ENCODE data around the gene HNRNPCL4.
"Not testable (repeated sequence)": the region's sequence is repeated elsewhere in the genome, so short reads cannot be mapped to it uniquely, and the experiment has no call there.

The HNRNPCL4 gene

DNA sequence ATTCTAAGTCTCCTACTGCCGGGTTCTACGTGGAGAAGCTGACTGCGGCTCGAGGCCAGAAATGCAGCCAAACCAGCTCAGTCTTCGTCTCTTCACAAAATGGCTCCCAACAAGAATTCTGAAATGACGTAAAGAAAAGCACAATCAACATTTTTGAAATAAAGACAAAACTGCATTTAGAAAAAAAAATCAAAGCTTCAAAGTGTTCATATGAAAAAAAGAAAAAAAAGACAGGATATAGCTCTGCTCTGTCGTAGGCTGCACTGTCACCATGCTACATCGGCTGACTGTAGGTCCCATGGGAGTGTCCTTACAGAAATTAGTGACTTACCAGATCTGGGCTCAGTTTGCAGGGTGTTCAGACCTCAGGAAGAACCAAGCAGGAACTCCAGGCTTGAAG is at the start of gene HNRNPCL4:
TSS of gene HNRNPCL4 (minus strand) at position 101 of the 400 bp plus-strand sequence. CDS start 164 bp downstream, outside the sequence.
- not testable (repeated sequence) for H3K4me1 Mint-ChIP-seq (ENCODE audit: low read depth); H3K27ac Mint-ChIP-seq; H3K27me3 Mint-ChIP-seq; H3K4me3 Mint-ChIP-seq; H3K36me3 Mint-ChIP-seq; H3K9me3 Mint-ChIP-seq (ENCODE audit: low read depth)

DNA sequence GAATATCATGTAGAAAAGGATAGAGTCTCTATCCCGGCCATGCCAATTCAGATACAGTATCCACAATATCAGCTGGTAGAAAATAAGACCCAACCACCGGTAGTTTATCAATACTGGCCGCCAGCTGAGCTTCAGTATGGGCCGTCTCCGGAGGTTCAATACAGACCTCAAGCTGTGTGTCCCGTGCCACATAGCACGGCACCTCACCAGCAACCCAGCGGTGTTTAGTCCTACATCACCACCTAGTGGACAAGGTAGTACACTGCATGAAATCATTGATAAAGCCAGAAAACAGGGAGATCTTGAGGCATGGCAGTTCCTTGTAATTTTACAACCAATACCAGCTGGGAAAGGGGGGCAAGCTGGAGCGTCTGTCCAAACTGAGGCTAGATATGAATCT is 43.3 kb upstream of the HNRNPCL4 start:
- H3K27ac Mint-ChIP-seq; H3K4me3 Mint-ChIP-seq; H3K9me3 Mint-ChIP-seq (ENCODE audit: low read depth); H3K4me1 Mint-ChIP-seq (ENCODE audit: low read depth); H3K36me3 Mint-ChIP-seq; H3K27me3 Mint-ChIP-seq: not testable (repeated sequence)

DNA sequence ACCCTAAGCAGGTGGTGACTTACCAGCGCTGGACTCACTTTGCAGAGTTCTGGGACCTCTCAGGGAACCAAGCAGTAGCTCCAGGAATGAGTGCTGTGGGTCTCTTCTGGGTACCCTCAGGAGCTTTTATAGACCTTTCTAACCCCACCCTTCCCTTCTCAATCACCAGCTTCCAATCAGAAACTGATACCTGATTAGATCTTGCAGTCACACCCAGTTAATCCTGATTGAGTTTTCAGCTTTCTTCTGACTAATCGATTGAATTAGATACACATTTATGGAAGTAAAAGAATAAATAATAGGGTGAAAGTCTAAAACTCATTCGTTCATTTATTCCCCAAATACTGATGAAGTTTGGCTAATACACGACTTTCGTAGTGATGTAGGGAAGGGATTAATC is 35.9 kb upstream of the HNRNPCL4 start, which contains the start of gene PRAMEF13:
TSS of gene PRAMEF13 (minus strand) at position 101 of the 400 bp plus-strand sequence. CDS start 1,820 bp downstream, outside the sequence.
- not testable (repeated sequence) for H3K27me3 Mint-ChIP-seq; H3K4me3 Mint-ChIP-seq; H3K27ac Mint-ChIP-seq; H3K36me3 Mint-ChIP-seq; H3K4me1 Mint-ChIP-seq (ENCODE audit: low read depth); H3K9me3 Mint-ChIP-seq (ENCODE audit: low read depth)

DNA sequence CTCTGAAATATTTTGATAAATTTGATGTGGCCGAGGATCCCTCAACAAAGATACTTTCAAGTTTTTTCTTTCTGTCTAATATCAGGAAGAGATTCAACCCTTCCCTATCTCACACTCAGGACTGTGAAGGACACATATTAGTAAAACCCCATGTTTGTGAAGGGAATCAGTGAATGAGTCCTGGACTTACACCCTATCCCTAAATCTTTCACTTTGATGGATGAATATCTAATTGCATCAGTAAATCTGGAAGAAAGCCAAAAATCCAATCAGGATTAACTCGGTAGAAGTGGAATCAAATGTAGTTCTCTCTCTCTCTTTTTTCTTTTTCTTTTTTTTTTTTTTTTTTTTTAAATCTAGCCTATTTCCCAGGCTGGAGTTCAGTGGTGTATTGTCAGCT is 6.1 kb upstream of the HNRNPCL4 start, which contains the start of gene PRAMEF9:
TSS of gene PRAMEF9 (plus strand) at position 301 of the 400 bp plus-strand sequence. CDS start 3,433 bp downstream, outside the sequence.
- H3K4me1 Mint-ChIP-seq (ENCODE audit: low read depth); H3K36me3 Mint-ChIP-seq; H3K27ac Mint-ChIP-seq; H3K9me3 Mint-ChIP-seq (ENCODE audit: low read depth); H3K27me3 Mint-ChIP-seq; H3K4me3 Mint-ChIP-seq: not testable (repeated sequence)

DNA sequence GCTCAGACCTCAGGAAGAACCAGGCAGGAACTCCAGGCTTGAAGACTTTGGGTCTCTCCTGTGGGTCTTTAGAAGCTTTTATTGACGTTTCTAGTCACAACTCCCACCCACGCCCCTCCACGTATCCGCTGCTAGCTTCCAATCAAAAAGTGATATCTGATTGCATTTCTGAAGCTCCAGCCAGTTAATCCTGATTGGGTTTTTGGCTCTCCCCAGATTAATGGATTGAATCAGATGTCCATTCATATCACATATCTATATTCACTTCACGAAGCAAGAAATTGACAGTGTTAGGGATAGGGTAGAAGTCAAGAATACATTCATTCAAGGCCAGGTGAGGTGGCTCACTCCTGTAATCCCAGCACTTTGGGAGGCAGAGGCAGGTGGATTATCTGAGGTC is 9.5 kb downstream of the HNRNPCL4 start, which contains the start of gene PRAMEF26:
TSS of gene PRAMEF26 (minus strand) at position 101 of the 400 bp plus-strand sequence. CDS start 2,914 bp downstream, outside the sequence.
- not testable (repeated sequence) for H3K36me3 Mint-ChIP-seq; H3K4me1 Mint-ChIP-seq (ENCODE audit: low read depth); H3K9me3 Mint-ChIP-seq (ENCODE audit: low read depth); H3K4me3 Mint-ChIP-seq; H3K27me3 Mint-ChIP-seq; H3K27ac Mint-ChIP-seq

DNA sequence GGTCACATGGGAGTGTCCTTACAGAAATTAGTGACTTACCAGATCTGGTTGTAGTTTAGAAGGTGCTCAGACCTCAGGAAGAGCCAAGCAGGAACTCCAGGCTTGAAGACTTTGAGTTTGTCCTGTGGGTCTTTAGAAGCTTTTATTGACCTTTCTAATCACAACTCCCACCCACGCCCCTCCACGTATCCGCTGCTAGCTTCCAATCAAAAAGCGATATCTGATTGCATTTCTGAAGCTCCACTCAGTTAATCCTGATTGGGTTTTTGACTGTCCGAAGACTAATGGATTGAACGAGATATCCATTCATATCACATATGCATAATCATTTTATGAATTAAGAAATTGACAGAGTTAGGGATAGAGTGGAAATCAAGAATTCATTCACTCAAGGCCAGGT is 48.7 kb downstream of the HNRNPCL4 start, which contains the start of gene HNRNPCL2:
TSS of gene HNRNPCL2 (minus strand) at position 101 of the 400 bp plus-strand sequence. CDS start 454 bp downstream, outside the sequence.
- not testable (repeated sequence) for H3K36me3 Mint-ChIP-seq; H3K4me3 Mint-ChIP-seq; H3K4me1 Mint-ChIP-seq (ENCODE audit: low read depth); H3K27me3 Mint-ChIP-seq; H3K9me3 Mint-ChIP-seq (ENCODE audit: low read depth); H3K27ac Mint-ChIP-seq

All from activated naive CD8-positive, alpha-beta T cell (primary cell).